GM19397 (cell line): ENCODE results near the gene NRL.

Source experiments
- ATAC-seq: cut with Tn5 transposase; IDR thresholded peaks from one replicate; pipeline ENCODE4 v1.9.1; 2021; ENCODE audit warnings: mild to moderate bottlenecking, moderate library complexity; ENCODE audit not compliant: unreplicated experiment

NRL gene

GRCh38 chr14:24100982-24101494 lies 13.7 kb downstream of the NRL start:
- ATAC-seq: no peak

DNA sequence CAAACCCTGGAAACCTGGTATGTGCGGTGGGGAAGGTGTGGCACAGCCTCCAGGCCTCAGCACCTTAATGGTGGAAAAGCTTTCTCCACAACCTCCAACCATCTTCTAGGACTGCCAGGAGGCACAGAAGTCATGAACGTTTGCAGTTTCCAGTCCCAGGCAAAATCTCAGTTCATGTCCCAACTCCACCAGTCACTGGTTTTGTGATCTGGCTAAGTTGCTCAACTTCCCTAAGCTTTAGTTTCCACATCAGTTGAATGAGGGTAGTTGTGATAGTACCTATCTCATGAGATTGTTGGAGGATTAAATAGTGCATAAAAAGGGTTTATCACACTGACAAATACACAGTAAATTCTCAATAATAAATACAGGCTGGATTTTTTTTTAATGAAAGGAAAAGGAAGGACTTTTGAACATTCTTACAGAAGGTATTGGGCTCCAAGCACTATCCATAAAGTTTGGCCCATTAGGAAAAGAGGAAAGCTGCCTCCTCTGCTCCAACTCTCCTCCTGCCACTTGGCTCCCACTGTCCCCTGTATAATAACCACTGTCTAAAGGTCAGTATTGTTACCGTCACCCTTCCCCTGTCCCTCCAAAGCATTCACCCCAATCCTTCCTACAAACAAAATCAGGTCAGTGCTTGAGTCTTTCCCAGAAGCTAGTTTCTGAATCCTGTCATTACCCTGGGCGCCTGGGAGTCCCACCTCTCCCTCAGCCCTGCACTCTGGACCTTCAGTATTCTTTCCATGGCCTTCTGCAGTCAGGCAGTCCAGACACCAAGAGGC lies 14.4 kb downstream of the NRL start:
- no peak for ATAC-seq

DNA sequence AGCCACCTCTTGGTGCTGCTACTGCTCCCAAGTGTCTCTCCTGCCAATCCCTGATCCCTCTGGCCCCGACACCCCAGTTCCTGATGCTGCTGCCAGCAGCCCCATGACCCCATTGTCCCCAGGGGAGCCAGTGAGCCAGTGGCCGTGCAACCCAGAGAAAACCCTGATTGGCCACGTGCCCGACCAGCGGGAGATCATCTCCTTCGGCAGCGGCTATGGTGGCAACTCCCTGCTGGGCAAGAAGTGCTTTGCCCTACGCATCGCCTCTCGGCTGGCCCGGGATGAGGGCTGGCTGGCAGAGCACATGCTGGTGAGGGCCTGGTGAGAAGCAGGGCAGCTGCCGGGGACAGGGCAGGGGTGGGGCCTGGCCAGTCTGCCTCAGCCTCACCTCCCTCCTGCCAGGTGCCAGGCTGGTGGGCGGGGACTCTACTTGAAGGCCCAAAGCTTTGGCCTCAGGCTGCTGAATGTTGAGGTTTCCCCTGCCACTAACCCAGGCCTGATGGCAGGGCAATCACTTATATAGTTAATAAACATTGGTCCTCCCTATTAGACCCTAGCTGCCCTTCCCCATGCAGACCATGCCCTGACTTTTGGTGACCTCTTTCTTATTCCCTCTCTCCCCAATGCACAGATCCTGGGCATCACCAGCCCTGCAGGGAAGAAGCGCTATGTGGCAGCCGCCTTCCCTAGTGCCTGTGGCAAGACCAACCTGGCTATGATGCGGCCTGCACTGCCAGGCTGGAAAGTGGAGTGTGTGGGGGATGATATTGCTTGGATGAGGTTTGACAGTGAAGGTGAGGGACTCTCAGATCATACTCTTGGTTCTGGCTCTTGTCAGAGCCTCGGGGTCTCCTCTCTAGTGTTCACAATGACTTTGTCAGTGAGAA lies 15.6 kb downstream of the NRL start:
- ATAC-seq: no peak

- ATAC-seq: no peak
Observed at GRCh38 chr14:24098229-24098926, 16.4 kb downstream of the NRL start.

DNA sequence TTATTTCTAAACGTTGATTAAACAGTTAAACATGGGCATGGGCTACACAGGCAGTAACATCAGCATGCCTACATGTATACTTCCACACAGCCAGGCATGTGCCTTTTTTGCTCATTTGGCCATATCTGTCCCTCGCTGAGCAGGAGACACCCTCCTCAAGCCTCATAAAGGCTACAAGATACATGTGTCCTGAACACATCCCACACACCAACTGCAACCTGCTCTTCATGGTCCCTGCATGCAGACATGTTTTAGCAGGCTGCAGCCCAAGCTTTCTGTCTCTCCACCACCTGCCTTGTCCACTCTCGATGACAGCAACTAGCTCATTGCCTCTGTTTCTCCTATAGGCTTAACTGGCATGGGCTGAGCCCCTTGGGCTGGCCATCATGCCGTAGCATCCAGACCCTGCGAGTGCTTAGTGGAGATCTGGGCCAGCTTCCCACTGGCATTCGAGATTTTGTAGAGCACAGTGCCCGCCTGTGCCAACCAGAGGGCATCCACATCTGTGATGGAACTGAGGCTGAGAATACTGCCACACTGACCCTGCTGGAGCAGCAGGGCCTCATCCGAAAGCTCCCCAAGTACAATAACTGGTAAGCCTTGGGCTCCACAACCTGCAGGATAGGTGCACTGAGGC lies 18.1 kb downstream of the NRL start:
- ATAC-seq: no peak

- peak; percentile 58 for ATAC-seq
Observed at GRCh38 chr14:24095271-24096068, 19.3 kb downstream of the NRL start.

- ATAC-seq: no peak
Observed at GRCh38 chr14:24094841-24095270, 19.9 kb downstream of the NRL start.

DNA sequence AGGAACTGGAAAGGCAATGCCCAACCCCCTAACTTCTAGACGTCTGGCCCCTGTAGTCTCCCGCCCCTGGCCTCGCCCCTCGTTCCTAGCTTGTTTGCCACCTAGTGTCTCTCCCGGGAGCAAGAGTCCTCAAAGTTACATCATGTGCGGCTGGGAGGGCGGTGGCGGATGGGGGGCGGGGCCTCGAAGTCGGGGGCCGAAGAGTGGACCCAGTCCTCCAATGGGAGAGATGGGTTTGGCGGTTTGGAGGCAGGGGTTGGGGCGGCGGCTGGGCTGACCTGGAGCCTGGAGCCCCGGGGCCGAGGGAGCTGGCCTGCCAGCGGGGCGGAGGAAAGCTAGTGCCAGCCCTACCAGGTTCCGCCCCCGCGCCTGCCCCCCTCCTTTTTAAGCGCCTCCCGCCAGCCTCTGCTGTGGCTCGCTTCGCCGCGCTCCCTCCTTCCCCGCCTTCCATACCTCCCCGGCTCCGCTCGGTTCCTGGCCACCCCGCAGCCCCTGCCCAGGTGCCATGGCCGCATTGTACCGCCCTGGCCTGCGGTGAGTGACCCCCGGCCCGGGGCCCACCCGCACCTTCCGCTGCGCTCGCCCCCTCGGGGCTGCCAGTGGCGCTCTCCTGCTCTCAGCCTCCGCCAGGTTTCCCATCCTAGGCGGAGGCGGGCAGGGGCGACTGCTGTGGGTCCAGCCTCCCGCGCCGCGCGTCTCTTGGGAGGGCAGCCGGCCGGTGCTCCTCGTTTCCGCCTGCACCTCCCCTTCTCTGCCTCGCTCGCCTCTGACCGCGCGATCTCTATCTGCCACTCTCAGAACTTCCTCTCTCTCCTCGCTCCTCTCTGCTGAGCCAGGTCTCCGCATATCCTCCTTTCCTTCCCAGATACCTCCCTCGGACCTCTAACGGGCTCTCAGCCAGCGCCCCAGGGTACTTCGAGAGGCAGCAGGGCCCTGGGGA lies 20.6 kb downstream of the NRL start, which contains the start of gene PCK2:
PCK2 (plus strand) TSS at position 411 of the 940 bp plus-strand sequence; CDS start at position 506, 95 bp downstream.
- ATAC-seq: peak; percentile 53

GRCh38 chr14:24093207-24093900 lies 21.4 kb downstream of the NRL start:
- ATAC-seq: no peak

DNA sequence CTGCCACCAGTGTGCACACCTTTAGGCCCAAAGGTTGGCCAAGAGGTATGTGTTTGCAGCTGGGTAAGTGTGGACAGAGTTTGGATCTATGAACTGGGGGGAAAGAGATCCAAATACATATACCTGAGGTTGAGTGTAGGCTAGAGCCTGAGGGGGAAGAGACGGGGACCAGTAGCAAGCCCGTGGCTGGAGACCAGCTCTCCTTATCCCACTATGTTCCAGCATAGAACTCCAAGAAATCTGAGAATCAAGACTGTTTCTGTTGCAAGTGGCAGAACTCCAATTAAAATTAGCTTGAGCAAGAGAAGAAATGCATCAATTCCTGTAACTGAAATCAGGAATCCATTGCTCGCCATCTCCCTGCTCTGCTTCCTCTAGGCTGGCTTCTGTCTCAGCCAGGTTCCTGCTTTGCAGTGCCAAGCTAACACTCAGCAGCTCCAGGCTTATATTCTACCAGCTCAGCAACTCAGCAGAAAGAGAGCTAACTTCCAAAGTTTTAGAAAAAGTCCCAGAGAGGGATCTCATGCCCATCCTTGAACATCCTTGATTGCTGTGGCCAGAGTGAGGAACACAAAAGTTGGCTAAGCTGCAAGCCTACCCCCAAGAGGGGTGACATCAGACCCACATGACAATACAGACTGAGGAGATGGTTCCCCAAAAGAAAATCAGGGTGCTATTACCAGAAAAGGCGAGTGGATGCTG lies 22.1 kb downstream of the NRL start:
- no peak for ATAC-seq

DNA sequence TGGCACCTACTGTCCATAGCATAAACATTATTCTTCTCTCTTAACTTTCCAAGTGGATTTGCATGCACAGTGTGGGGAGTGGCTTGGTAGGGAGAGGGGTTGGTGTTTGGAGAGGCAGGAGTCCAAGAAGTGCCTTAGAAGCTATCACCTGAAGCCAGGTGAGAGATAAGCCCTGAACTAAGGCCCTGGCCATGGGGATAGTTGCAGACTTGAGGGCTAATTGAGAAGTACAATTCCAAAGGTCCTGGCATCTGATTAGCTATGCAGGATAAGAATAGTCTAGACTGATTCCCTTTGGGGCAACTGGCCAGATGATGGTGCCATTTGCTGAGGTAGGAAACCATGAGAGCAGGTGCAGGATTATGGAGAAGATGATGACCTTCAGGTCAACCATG lies 22.6 kb downstream of the NRL start:
- no peak for ATAC-seq

DNA sequence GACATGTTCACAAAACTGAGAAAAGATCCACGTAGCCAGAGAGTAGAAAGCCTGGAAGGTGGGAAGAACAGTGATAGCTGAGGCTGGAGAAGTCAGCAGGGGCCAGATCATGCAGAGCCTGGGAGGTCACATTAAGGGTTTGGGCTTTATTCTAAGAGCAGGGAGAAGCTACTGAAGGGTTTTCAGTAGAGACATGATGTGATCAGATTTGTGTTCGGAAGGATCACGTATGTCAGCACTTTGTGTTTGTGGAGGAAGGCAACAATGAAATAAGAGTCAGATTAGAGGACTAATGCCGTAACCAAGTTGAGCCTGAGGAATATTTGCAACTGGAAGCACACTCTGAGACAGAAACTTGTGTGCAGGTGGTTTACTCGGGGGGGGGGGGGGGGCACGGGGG lies 24.9 kb downstream of the NRL start:
- no peak for ATAC-seq

DNA sequence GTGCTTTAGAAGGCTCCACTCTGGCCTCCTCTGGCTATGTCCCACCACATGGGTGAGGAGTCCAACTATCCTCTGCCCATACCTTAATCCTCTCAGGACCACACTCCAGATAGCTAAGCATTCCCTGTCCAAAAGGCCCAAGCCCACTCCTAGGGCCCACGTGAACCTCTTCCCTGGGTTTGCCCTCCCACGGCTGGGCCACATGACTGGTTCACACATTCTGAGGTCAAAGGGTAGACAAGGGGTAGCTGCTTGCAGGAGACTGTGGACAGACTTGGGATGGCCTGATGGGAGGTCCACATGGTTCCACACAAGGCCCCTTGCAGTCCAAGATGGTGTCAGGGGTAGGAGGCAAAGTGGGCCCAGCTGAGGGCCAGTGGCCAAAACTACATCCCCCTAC lies 26.7 kb downstream of the NRL start:
- no peak for ATAC-seq

- no peak for ATAC-seq
Observed at GRCh38 chr14:24087004-24087403, 27.7 kb downstream of the NRL start.

DNA sequence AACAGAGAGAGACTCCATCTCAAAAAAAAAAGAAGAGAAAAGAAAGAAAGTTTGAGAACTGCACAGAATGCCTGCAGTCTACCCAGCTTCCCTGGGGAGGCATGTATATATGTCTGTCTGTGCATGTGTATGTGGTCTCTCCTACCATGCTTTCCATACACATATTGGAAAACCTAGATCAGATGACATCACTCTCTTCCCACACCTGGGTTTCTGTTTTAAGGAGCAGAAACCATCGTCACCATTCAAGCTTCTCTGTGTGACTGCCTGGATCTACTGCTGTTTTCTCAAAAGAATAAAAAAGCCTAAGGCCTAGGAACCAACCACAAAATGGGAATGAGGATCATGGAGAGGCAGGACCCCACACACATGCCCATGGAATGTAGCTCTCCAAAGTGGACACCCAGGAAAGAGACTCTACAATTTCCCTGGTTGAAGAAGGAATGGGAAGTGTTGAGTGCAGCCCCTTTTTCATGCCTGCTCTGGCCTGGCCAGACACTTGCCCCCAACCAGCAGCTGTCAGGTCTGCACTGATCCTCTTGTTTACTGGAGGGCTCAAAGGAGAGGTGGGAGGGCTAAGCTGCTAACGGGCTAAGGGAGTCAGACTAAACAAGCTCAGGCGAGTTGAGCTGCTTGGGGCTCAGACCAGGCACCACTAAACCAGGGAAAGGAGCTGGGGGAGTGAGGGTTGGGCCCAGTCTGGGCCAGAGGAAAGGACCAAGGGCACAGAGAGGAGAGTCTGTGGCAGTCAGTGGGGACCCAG lies 28.4 kb downstream of the NRL start:
- ATAC-seq: no peak

GRCh38 chr14:24085215-24085614 lies 29.5 kb downstream of the NRL start:
- no peak for ATAC-seq

- no peak for ATAC-seq
Observed at GRCh38 chr14:24084440-24084839, 30.3 kb downstream of the NRL start.
